ENCODE measurements around the gene PTPRG.
"Not testable (repeated sequence)": the region's sequence is repeated elsewhere in the genome, so short reads cannot be mapped to it uniquely, and the experiment has no call there.

The PTPRG gene

DNA sequence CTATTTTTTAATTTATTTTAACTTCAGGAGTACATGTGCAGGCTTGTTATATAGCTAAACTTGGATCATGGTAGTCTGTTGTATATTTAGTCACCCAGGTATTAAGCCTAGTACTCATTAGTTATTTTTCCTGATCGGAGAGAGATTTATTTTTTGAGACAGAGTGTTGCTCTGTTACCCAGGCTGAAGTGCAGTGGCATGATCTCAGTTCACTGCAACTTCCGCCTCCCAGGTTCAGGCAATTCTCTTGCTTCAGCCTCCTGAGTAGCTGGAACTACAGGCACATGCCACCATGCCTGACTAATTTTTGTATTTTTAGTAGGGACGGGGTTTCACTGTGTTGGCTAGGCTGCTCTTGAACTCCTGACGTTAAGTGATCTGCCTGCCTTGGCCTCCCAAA is 477.4 kb downstream of the PTPRG start:
- not testable (repeated sequence) for DNase-seq

DNA sequence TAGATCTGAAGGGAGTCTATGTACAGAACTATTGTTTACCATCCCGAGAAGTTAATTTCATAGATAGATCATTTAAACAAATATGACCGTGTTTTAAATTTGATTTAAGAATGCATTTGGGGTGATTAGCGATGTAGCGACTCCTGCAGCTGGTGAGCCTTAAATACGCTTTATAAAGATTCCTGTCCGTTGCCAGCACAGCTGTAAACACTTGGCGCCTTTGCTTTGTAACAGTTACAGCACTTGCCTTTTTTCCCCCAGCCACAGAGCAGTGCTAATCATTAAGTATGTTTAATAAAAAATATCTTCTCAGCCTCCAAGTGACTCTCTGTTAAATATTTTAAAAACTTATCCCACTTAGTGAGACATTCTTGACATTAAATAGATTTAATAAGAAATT is 478.2 kb downstream of the PTPRG start:
- DNase-seq = no peak

GRCh38 chr3:62041681-62042080 is 480.3 kb downstream of the PTPRG start:
- no peak for DNase-seq

DNA sequence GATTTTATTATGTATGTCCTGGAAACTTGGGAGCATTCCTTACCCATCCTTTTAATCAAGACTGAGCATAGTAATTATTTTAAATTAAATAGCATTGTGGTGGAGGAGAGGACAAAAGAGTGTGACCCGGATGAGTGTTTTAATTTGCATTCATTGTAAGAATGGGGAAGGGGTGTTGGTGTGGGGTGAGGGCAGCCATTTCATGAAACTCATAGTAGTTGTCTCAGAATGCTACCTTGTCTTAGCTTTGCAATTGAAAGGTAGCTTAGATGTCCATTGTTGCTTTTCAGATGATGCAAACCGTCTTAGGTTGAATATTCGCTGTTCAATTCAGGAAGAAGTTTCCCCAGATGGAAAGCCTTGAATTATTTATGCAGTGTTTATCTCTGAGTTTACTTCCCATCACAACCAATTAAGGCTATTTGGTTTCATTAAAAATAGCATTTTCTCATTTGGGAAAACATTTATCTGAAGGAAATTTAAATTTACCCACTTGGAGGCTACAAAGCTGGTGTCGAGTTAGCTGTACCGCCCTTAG is 483.6 kb downstream of the PTPRG start:
- no peak for DNase-seq

DNA sequence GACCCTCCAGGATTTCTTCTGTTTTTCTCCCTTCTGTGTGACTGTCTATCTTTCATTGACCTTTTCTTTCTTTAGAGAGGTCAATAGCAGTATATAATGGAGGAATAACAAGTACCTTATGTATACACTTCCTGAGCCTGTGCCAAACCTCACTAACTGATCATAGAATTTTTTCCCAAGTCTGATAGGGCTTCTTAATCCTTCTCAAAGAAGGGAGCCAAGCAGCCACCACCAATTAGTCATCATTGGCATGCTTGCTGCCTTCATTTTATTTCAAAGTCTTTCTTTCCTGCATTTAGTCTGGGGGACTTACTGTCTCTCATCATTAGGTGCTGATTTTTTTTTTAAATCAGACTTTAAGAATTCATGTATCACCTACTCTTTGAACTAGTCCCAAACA is 485.0 kb downstream of the PTPRG start:
- no peak for DNase-seq

- no peak for DNase-seq
These were observed 487.2 kb downstream of the PTPRG start for GRCh38 chr3:62048577-62048976.

DNA sequence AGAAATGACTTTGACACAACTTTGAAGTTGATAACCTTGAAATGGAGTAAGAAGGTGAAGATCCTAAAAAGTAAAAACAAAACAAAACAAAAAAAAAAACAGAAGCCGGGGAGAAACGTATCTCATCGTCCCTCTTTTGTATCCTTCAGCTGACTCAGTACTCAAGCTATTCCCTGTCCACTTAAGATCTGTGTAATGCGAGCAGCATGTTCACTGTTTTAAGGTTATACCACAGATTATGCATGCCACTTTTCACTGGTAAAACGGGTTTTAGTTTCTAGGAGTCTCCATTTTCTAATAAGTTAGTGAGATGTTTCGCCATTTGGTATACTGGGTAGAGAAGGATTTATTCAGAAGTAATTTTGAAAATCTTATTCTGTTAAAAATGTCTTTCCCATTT is 487.7 kb downstream of the PTPRG start:
- no peak for DNase-seq

DNA sequence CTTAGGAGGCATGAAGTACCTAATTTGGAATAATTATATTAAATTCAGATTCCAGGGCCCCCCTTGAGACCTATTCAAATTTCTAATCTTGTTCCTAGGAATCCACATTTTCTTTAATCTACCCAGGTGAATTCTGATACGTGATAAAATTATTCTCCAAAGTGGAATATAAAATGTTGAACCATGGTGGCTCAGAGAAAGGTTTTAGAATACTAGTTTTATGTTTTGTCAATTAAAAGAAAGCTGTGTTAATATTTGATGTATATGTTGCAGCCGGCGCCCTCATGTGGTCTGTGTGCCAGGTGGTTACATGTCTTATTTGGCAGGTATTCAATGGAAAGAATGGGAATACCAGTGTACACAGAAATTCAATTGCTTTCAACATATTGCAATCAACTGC is 490.1 kb downstream of the PTPRG start:
- DNase-seq = no peak

DNA sequence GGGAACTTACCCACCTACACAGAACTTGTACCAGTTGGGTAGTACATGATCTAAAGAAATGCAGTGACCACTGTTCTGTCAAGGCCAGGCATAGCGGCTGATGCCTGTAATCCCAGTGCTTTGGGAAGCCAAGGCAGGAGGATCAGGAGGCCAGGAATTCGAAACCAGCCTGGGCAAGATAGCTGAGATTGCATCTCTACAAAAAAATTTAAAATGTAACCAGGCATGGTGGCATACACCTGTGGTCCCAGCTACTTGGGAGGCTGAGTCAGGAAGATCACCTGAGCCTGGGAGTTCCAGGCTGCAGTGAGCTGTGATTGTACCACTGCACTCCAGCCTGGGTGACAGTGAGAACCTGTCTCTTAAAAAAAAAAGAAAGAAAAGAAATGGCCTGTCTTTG is 491.0 kb downstream of the PTPRG start:
- no peak for DNase-seq

- DNase-seq = no peak
These were observed 495.3 kb downstream of the PTPRG start for GRCh38 chr3:62056658-62057057.

- DNase-seq = no peak
These were observed 496.1 kb downstream of the PTPRG start for GRCh38 chr3:62057339-62058047.

GRCh38 chr3:62065985-62066693 is 504.8 kb downstream of the PTPRG start:
- no peak for DNase-seq

DNA sequence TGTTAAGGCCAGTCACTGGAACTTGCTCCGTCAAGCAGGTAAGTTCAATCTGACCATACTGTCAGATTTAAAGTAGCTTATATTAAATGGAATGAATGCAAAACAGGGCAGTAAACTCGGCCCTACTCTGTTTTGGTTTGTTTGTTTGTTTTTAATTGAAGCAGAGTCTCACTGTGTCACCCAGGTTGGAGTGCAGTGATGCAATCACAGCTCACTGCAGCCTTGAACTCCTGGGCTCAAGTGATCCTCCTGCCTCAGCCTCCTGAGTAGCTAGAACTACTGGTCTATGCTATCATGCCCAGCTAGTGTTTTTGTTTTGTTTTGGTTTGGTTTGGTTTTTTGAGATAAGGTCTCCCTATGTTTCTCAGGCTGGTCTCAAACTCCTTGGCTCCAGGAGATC is 507.0 kb downstream of the PTPRG start:
- DNase-seq = no peak

DNA sequence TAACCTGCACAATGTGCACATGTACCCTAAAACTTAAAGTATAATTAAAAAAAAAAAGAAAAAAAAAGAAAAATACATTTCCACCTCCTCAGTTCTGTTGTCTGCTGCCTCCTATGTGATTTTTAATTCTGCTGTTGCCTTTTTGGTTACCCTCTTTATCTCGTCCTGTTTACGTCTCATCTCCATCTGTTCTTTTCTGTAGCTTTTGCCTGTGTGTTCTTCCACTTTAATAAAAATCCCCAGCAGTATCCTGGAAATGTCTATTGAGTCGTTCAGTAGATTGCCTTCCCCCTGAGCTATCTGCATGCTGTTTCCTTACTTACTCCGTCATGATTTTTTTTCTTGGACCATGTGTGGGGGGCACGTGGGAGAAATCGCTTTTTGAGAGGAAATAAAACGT is 509.5 kb downstream of the PTPRG start:
- no peak for DNase-seq

- no peak for DNase-seq
These were observed 511.7 kb downstream of the PTPRG start for GRCh38 chr3:62073038-62073437.

DNA sequence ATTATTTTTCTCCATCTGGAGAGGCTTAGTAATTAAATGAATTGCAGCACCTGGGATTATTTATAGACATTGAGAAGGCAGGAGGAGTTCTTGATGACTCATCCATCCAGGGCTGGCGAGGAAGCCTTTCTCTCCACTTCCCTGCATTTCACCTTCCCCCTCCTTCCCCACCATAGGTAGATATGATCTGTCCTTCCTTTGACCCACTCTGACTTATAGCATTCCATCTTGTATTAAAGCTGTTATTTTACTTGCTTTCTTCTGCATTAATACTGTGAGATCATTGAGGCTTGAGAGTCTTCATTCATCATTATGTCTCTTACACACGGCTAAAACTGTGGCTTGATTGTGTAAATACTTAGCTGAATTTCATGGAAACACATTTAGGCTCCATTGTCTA is 523.2 kb downstream of the PTPRG start:
- no peak for DNase-seq

DNA sequence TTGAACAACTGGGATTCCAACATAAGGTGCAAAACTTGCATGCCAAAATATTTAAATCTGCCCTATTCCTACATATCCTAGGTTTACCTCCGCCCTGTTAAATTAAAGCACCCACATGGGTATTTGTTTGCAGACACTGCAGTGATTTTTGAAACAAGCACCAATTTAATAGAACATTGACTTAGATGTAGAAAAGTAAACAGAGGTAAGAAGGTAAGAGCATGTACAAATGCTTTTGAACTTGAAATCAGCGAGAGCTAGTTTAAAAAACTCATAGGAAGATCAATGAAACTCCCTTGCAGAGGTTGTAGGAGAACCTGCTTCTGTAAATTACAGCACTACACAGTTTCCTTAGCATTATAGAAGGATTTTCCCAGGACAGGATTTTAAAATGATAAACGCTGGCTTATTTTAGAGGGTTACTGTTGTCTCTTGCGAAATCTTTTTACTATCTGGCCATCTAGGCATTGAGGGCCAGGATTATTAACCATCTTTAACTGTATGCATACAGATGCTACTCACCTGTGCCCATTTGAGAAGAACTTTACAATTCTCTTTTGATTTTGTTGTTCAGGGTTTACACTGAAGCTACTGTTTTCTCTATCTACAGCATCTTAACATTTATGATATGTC is 527.2 kb downstream of the PTPRG start:
- no peak for DNase-seq

DNA sequence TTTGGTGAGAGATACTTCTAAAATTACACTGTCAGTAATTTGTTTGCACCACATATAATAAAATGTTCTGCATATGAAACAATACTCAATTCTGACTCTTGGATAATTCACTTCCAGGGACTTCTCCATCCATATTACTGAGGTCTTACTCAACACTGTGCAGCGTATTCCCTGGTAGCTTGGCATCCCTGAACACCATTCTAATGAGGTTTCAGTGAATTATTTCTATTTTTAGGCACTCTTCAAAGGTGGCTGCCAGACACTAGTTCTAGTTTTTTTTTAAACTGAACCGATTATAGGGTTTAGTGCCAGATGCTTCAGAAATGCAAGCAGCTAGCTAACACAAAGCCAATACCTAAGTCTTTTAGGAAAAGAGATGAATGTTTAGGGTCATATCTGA is 528.7 kb downstream of the PTPRG start:
- no peak for DNase-seq

GRCh38 chr3:62090519-62090918 is 529.1 kb downstream of the PTPRG start:
- no peak for DNase-seq

DNA sequence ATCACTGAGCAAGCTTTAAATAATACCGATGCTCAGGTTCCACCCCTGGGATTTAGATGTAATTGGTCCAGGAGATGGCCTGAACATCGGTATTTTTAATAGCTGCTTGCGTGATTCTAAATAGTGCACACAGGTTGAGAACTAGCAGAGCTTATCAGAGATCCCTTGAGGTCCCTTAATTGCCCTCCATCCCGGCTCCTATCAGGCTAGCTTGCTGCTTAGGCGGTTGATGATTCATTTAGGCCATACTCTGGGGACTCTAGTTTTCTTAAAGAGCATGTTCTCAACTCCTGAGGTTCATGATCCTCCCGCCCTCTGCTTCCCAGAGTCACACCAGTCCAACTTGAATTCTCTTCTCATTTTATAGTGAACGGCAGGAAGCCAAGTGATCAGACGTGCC is 531.7 kb downstream of the PTPRG start:
- DNase-seq = no peak

DNA sequence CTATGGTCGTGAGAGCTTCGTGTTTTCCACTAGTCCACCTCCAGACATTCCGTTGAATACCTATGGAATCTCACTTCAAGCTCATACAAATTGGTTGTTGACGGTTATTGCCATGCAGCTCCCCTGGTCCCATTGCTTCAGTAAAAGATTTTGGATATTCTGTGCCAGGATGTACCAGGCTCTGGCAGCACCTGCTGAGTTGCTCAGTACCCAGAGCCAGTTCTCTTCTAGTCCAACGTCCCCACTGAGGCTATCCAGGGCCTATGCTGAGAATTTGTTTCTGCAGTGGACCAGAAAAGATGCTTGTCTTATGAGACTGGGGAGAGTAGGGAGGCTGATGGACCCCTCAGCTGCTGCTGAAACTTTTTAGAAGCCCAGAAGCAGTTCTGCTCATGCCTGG is 533.1 kb downstream of the PTPRG start:
- DNase-seq = no peak

DNA sequence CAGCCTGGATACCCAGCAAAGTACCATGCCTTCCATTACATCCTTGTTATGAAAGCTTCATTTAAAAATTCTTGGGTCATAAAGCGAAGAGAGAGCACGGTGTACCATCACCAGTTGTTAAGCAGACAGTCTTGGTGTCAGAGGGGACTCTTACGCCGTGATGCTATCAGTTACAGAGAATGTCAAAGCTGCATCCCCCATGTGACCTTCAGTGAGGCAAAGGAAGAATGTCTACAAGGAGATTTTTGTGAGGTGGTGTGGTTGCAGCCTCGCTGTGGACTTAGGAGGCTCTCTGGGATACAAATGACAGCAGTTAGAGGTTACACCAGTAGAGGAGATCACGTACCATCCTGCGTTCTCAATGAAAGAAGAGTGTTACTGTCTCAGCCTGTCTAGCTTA is 533.7 kb downstream of the PTPRG start:
- no peak for DNase-seq

DNA sequence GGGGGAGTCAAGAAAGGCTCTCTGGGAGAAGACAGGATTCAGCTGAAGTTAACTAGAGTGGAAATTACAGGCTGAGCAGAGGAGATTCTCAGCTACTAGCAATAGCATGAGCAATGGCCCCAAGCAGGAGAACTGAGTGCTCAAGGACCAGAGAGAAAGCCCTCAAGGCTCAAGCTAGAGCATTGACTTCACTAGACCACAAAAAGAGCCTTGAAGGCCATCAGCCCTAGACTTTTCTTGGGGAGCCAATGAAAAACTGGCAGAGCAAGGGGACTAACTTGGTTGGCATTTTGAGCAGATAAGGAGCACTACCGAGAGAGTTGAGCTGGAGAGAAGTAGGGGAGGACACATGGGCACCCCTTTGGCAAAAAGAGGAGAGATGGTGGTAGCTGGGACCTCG is 534.4 kb downstream of the PTPRG start:
- DNase-seq = no peak

DNA sequence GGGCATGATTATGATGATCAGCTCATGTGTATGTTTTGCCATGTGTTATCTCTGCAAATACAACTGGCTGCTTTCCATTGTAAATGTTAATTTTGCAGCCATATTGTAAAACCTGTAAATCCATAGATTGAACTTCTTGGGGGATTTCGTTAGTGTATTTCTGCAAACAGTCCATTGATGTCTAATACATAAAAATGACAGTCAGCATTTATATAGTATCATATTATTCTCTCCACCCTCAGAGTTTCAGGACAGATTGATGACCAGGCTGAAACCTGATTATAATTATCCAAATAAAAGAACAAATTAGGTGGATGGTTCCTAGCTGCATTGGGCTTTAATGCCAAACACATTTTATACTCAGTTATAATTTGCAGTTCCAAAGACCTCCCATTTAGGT is 535.1 kb downstream of the PTPRG start:
- no peak for DNase-seq

Data from NCI-H187 (cell line).